SK-N-SH treated with all-trans-retinoic acid at 6 μM for 48 hours (cell line): ENCODE results near the gene AHR.

Source experiments
- ATAC-seq: fragments of 200-7000 bp; cut with Tn5 transposase; 3 replicates; pipeline ENCODE4 v1.9.1; 2020; ENCODE audit warnings: mild to moderate bottlenecking, moderate library complexity
- ARNTL ChIP-seq: fragments of 450-650 bp; formaldehyde crosslinking; IDR thresholded peaks from 2 replicates; pipeline ENCODE4 v1.5.0; 2020; ENCODE audit warnings: low read depth, mild to moderate bottlenecking, moderate library complexity, borderline replicate concordance
- BACH2 ChIP-seq: fragments of 250-450 bp; sonication (Bioruptor Pico); IDR thresholded peaks from 2 replicates; pipeline ENCODE4 v1.9.0; 2021; ENCODE audit warnings: mild to moderate bottlenecking, borderline replicate concordance
- CREB5 ChIP-seq: fragments of 250-450 bp; sonication (Bioruptor Pico); IDR thresholded peaks from 2 replicates; pipeline ENCODE4 v1.5.1; 2020; ENCODE audit warnings: low read depth, mild to moderate bottlenecking, moderate library complexity
- CSDC2 ChIP-seq: fragments of 250-450 bp; sonication (Bioruptor Pico); IDR thresholded peaks from 2 replicates; pipeline ENCODE4 v1.5.0; 2020; ENCODE audit warnings: mild to moderate bottlenecking, moderate library complexity
- CSRNP3 ChIP-seq: fragments of 250-450 bp; sonication (Bioruptor Pico); IDR thresholded peaks from 2 replicates; pipeline ENCODE4 v1.5.1; 2021; ENCODE audit warnings: mild to moderate bottlenecking, moderate library complexity
- ESRRG ChIP-seq: fragments of 250-450 bp; sonication (Bioruptor Pico); IDR thresholded peaks from 2 replicates; pipeline ENCODE4 v1.6.1; 2021; ENCODE audit warnings: mild to moderate bottlenecking
- GLIS3 ChIP-seq: fragments of 250-450 bp; sonication (Bioruptor Pico); IDR thresholded peaks from 2 replicates; pipeline ENCODE4 v1.5.0; 2020; ENCODE audit warnings: mild to moderate bottlenecking, moderate library complexity
- ISL1 ChIP-seq: fragments of 250-450 bp; sonication (Bioruptor Pico); IDR thresholded peaks from 2 replicates; pipeline ENCODE4 v2.1.2; 2022; ENCODE audit warnings: mild to moderate bottlenecking, moderate library complexity
- OSR1 ChIP-seq: fragments of 250-450 bp; sonication (Bioruptor Pico); IDR thresholded peaks from 2 replicates; pipeline ENCODE4 v1.8.0; 2022; ENCODE audit warnings: moderate library complexity, mild to moderate bottlenecking, inconsistent platforms
- PATZ1 ChIP-seq: fragments of 250-450 bp; sonication (Bioruptor Pico); IDR thresholded peaks from 2 replicates; pipeline ENCODE4 v1.8.0; 2020; ENCODE audit warnings: mild to moderate bottlenecking, moderate library complexity, borderline replicate concordance
- POU6F1 ChIP-seq: fragments of 250-450 bp; sonication (Bioruptor Pico); IDR thresholded peaks from 2 replicates; pipeline ENCODE4 v1.8.0; 2021; ENCODE audit warnings: low read depth, mild to moderate bottlenecking, moderate library complexity, borderline replicate concordance
- PPARA ChIP-seq: fragments of 250-450 bp; sonication (Bioruptor Pico); IDR thresholded peaks from 2 replicates; pipeline ENCODE4 v1.5.0; 2020; ENCODE audit warnings: mild to moderate bottlenecking, borderline replicate concordance
- RARB ChIP-seq: fragments of 250-450 bp; sonication (Bioruptor Pico); IDR thresholded peaks from 2 replicates; pipeline ENCODE4 v1.8.0; 2021; ENCODE audit warnings: mild to moderate bottlenecking, moderate library complexity
- SNAI2 ChIP-seq: fragments of 250-450 bp; sonication (Bioruptor Pico); IDR thresholded peaks from 2 replicates; pipeline ENCODE4 v1.5.0; 2020; ENCODE audit warnings: mild to moderate bottlenecking, moderate library complexity
- TCF4 ChIP-seq: fragments of 250-450 bp; sonication (Bioruptor Pico); IDR thresholded peaks from 2 replicates; pipeline ENCODE4 v1.8.0; 2021; ENCODE audit warnings: mild to moderate bottlenecking, moderate library complexity, borderline replicate concordance
- TOX ChIP-seq: fragments of 250-450 bp; sonication (Bioruptor Pico); IDR thresholded peaks from 2 replicates; pipeline ENCODE4 v1.8.0; 2021; ENCODE audit warnings: mild to moderate bottlenecking, moderate library complexity, borderline replicate concordance
- TSHZ2 ChIP-seq: fragments of 250-450 bp; sonication (Bioruptor Pico); IDR thresholded peaks from 2 replicates; pipeline ENCODE4 v1.5.0; 2020; ENCODE audit warnings: mild to moderate bottlenecking, moderate library complexity
- ZC3H10 ChIP-seq: fragments of 250-450 bp; sonication (Bioruptor Pico); IDR thresholded peaks from 2 replicates; pipeline ENCODE4 v1.5.1; 2021; ENCODE audit warnings: mild to moderate bottlenecking, moderate library complexity
- ZFP3 ChIP-seq: fragments of 250-450 bp; sonication (Bioruptor Pico); IDR thresholded peaks from 2 replicates; pipeline ENCODE4 v1.5.0; 2020; ENCODE audit warnings: mild to moderate bottlenecking, moderate library complexity
- ZFP30 ChIP-seq: fragments of 450-650 bp; formaldehyde crosslinking; IDR thresholded peaks from 2 replicates; pipeline ENCODE4 v1.5.0; 2022; ENCODE audit warnings: mild to moderate bottlenecking, moderate library complexity
- ZNF565 ChIP-seq: fragments of 450-650 bp; formaldehyde crosslinking; conservative IDR thresholded peaks from 2 replicates; pipeline ENCODE4 v1.5.0; 2020; ENCODE audit warnings: low read depth, mild to moderate bottlenecking, moderate library complexity
- ZNF70 ChIP-seq: fragments of 450-650 bp; formaldehyde crosslinking; IDR thresholded peaks from 2 replicates; pipeline ENCODE4 v1.5.0; 2020; ENCODE audit warnings: mild to moderate bottlenecking, moderate library complexity
- ZNF8 ChIP-seq: fragments of 450-650 bp; formaldehyde crosslinking; IDR thresholded peaks from 2 replicates; pipeline ENCODE4 v1.5.0; 2020; ENCODE audit warnings: mild to moderate bottlenecking, moderate library complexity

The AHR gene

GRCh38 chr7:17329440-17329839, 31.0 kb downstream of the AHR start:
- TF ChIP-seq RARB (CRISPR knock-in tag) = no peak
- TF ChIP-seq ZFP30 (CRISPR knock-in tag) = no peak
- no peak for TF ChIP-seq ZFP3
- TF ChIP-seq ZC3H10 (CRISPR knock-in tag) = no peak
- no peak for TF ChIP-seq ZNF8 (CRISPR knock-in tag)
- TF ChIP-seq PATZ1 (CRISPR knock-in tag) = no peak
- no peak for TF ChIP-seq OSR1
- no peak for TF ChIP-seq CSDC2 (CRISPR knock-in tag)
- TF ChIP-seq ISL1 (CRISPR knock-in tag) = no peak
- TF ChIP-seq, all 23 proteins: peak for 0
- no peak for ATAC-seq

GRCh38 chr7:17331891-17332501, 33.5 kb downstream of the AHR start:
- TF ChIP-seq ZNF70 (CRISPR knock-in tag) (no peak), ZNF8 (CRISPR knock-in tag) (no peak), BACH2 (no peak), PATZ1 (CRISPR knock-in tag) (no peak), CSDC2 (CRISPR knock-in tag) (no peak), ZNF565 (no peak), GLIS3 (CRISPR knock-in tag) (no peak), CREB5 (CRISPR knock-in tag) (no peak), TOX (no peak), ISL1 (CRISPR knock-in tag) (no peak), SNAI2 (CRISPR knock-in tag) (no peak), TSHZ2 (no peak), ZC3H10 (CRISPR knock-in tag) (no peak), OSR1 (no peak)
- no peak for ATAC-seq

- TF ChIP-seq PATZ1 (CRISPR knock-in tag) = no peak
- no peak for TF ChIP-seq TOX
- no peak for TF ChIP-seq POU6F1
- no peak for TF ChIP-seq SNAI2 (CRISPR knock-in tag)
- TF ChIP-seq CSRNP3 = no peak
- TF ChIP-seq GLIS3 (CRISPR knock-in tag) = no peak
- no peak for TF ChIP-seq ESRRG (CRISPR knock-in tag)
- TF ChIP-seq TCF4 (CRISPR knock-in tag) = no peak
- no peak for TF ChIP-seq ZFP3
- no peak for TF ChIP-seq ZNF8 (CRISPR knock-in tag)
- no peak for TF ChIP-seq PPARA
- TF ChIP-seq RARB (CRISPR knock-in tag) = no peak
- TF ChIP-seq ZNF565 = no peak
- TF ChIP-seq ZNF70 (CRISPR knock-in tag) = no peak
- TF ChIP-seq ISL1 (CRISPR knock-in tag) = no peak
- TF ChIP-seq ARNTL (CRISPR knock-in tag) = no peak
- no peak for ATAC-seq
Observed at GRCh38 chr7:17333221-17333620, 34.8 kb downstream of the AHR start.
